H1 (cell line): ENCODE data around the gene CHAT. TPM values are rescaled to one million over a fixed set of nuclear protein-coding genes. Genes with fewer than 3 reads are reported as not detected.

Source experiments
- CTCF ChIP-seq, 3 experiments: IDR thresholded peaks; 1 replicate in 2 of 3; 2 replicates in 1 of 3; pipeline versions ENCODE4 v1.5.1 to v1.6.1; 2011; ENCODE audit warnings: low read length in 3 of 3, mild to moderate bottlenecking in 3 of 3, inconsistent platforms in 2 of 3, low read depth in 1 of 3, moderate library complexity in 1 of 3; ENCODE audit not compliant: insufficient read depth in 1 of 3; ENCODE audit errors: control extremely low read depth in 1 of 3
- NRF1 ChIP-seq: IDR thresholded peaks from 2 replicates; pipeline ENCODE4 v1.6.1; 2011; ENCODE audit warnings: mild to moderate bottlenecking, low read depth, low read length, improper control_type of control experiment
- polyA plus RNA-seq, 7 experiments: library from polyadenylated mRNA; depleted of rRNA in 3 of 7; stranded (reverse) in 5 of 7; unstranded in 2 of 7; fragments of >200 nt in 5 of 7; fragments of 200-250 nt in 2 of 7; gene quantifications; 1 replicate in 5 of 7; 2 replicates in 1 of 7; 4 replicates in 1 of 7; pipeline versions ENCODE4 v1.2.1 to v1.2.3, GENCODE V29; 2011 to 2013; ENCODE audit warnings: missing spikeins in 2 of 7, mixed read lengths in 2 of 7
- total RNA-seq: library from RNA; stranded (reverse); fragmentation: NEBNext Ultra II Directional; extraction: Animal tissue kit (Norgen Biotek cat#: 25700); gene quantifications from 2 replicates; pipeline ENCODE4 v1.2.1, GENCODE V29; 2021

Gene CHAT
- total and polyA plus RNA-seq, 2 of the 8 experiments (the other 6 are each of a cell fraction or from before 2014, with no cell fraction given): not detected

GRCh38 chr10:49598986-49599385 is 14.9 kb upstream of the CHAT start (continued):
- TF ChIP-seq CTCF (IDR thresholded peaks at IDR 0.05; ENCODE audit: control extremely low read depth in 1 of 3, insufficient read depth in 1 of 3, low read depth in 1 of 3, low read length in 3 of 3): no peak
- TF ChIP-seq NRF1: no peak
